GM12801 (cell line): Measurements from ENCODE around the gene PTGIS.

Source experiments
- CTCF ChIP-seq: IDR thresholded peaks from one replicate; pipeline ENCODE4 v1.5.1; 2011; ENCODE audit warnings: control low read depth; ENCODE audit not compliant: insufficient read length; ENCODE audit errors: extremely low read depth

PTGIS gene

GRCh38 chr20:49479785-49480184 lies 88.2 kb downstream of the PTGIS start:
- no peak for TF ChIP-seq CTCF

- no peak for TF ChIP-seq CTCF
Measured at GRCh38 chr20:49478754-49479689, 88.9 kb downstream of the PTGIS start.

GRCh38 chr20:49478266-49478665 lies 89.7 kb downstream of the PTGIS start:
- no peak for TF ChIP-seq CTCF

GRCh38 chr20:49477200-49477599 lies 90.7 kb downstream of the PTGIS start:
- no peak for TF ChIP-seq CTCF

GRCh38 chr20:49476016-49476355 lies 92.0 kb downstream of the PTGIS start:
- TF ChIP-seq CTCF = no peak

GRCh38 chr20:49475292-49476015 lies 92.5 kb downstream of the PTGIS start:
- TF ChIP-seq CTCF = no peak

- TF ChIP-seq CTCF = no peak
Measured at GRCh38 chr20:49471397-49471796, 96.5 kb downstream of the PTGIS start.
